Stimulated activated CD8-positive, alpha-beta memory T cell treated with anti-CD3 and anti-CD28 coated beads, Interleukin-4, amount 100 ng/mL, for 4 hours (primary cell): ENCODE measurements around the gene CCL28.
"Not testable (repeated sequence)": the region's sequence is repeated elsewhere in the genome, so short reads cannot be mapped to it uniquely, and the experiment has no call there.

Experiments
- DNase-seq, 2 donors: peaks; one replicate each; pipeline ENCODE4 v3.0.0-alpha.2; 2020; ENCODE audit warnings: low read depth in 2 of 2, low spot score in 1 of 2

Gene CCL28

GRCh38 chr5:43410414-43410813, 1.8 kb downstream of the CCL28 start:
- DNase-seq: no peak

GRCh38 chr5:43409809-43410271, 2.4 kb downstream of the CCL28 start:
- no peak for DNase-seq

GRCh38 chr5:43402524-43403066, 9.6 kb downstream of the CCL28 start:
- DNase-seq: not testable (repeated sequence)

- no peak for DNase-seq
Observed at GRCh38 chr5:43401827-43402226, 10.4 kb downstream of the CCL28 start.

- no peak for DNase-seq
Observed at GRCh38 chr5:43400082-43400481, 12.1 kb downstream of the CCL28 start.

- peak; percentile 5 to 18 for DNase-seq
Observed at GRCh38 chr5:43396762-43397304, 15.4 kb downstream of the CCL28 start.

- no peak for DNase-seq
Observed at GRCh38 chr5:43390471-43390870, 21.7 kb downstream of the CCL28 start.

GRCh38 chr5:43389679-43390329, 22.4 kb downstream of the CCL28 start:
- DNase-seq: peak; percentile 3 to 4

- no peak for DNase-seq
Observed at GRCh38 chr5:43386960-43387362, 25.2 kb downstream of the CCL28 start.

- no peak for DNase-seq
Observed at GRCh38 chr5:43376496-43377140, 35.6 kb downstream of the CCL28 start.

GRCh38 chr5:43371821-43372220, 40.4 kb downstream of the CCL28 start:
- no peak for DNase-seq

GRCh38 chr5:43370352-43370751, 41.8 kb downstream of the CCL28 start:
- DNase-seq: no peak

- no peak for DNase-seq
Observed at GRCh38 chr5:43369651-43370050, 42.5 kb downstream of the CCL28 start.

GRCh38 chr5:43367909-43368669, 44.1 kb downstream of the CCL28 start:
- DNase-seq: no peak

- DNase-seq: no peak
Observed at GRCh38 chr5:43367453-43367852, 44.7 kb downstream of the CCL28 start.

GRCh38 chr5:43366680-43367246, 45.4 kb downstream of the CCL28 start:
- DNase-seq: not testable (repeated sequence)

GRCh38 chr5:43365155-43365554, 47.0 kb downstream of the CCL28 start:
- DNase-seq: not testable (repeated sequence)

GRCh38 chr5:43363445-43364152, 48.6 kb downstream of the CCL28 start:
- no peak for DNase-seq

GRCh38 chr5:43362725-43363435, 49.3 kb downstream of the CCL28 start:
- no peak for DNase-seq

- DNase-seq: no peak
Observed at GRCh38 chr5:43358726-43359125, 53.5 kb downstream of the CCL28 start.
